HG03025 (cell line): ENCODE data around the gene SNAP91.
"Not testable (repeated sequence)": the region's sequence is repeated elsewhere in the genome, so short reads cannot be mapped to it uniquely, and the experiment has no call there.

Experiments used
- ATAC-seq: cut with Tn5 transposase; IDR thresholded peaks from one replicate; pipeline ENCODE4 v1.9.1; 2021; ENCODE audit warnings: mild to moderate bottlenecking, moderate library complexity; ENCODE audit not compliant: unreplicated experiment, low FRiP score

The SNAP91 gene

GRCh38 chr6:83636800-83637199 is 72.1 kb downstream of the SNAP91 start:
- no peak for ATAC-seq

GRCh38 chr6:83633609-83634008 is 75.3 kb downstream of the SNAP91 start:
- no peak for ATAC-seq

GRCh38 chr6:83633149-83633548 is 75.8 kb downstream of the SNAP91 start:
- ATAC-seq, result no peak

- not testable (repeated sequence) for ATAC-seq
Measured at GRCh38 chr6:83629908-83630307, 79.0 kb downstream of the SNAP91 start.

GRCh38 chr6:83615025-83615999 is 93.6 kb downstream of the SNAP91 start:
- ATAC-seq, result peak; percentile 55

- no peak for ATAC-seq
Measured at GRCh38 chr6:83613378-83613777, 95.5 kb downstream of the SNAP91 start.

GRCh38 chr6:83609248-83609647 is 99.7 kb downstream of the SNAP91 start:
- ATAC-seq, result no peak

GRCh38 chr6:83605517-83605916 is 103.4 kb downstream of the SNAP91 start:
- no peak for ATAC-seq

- no peak for ATAC-seq
Measured at GRCh38 chr6:83603551-83603950, 105.3 kb downstream of the SNAP91 start.

GRCh38 chr6:83601119-83601518 is 107.8 kb downstream of the SNAP91 start:
- ATAC-seq, result no peak

- no peak for ATAC-seq
Measured at GRCh38 chr6:83600459-83600858, 108.4 kb downstream of the SNAP91 start.

- no peak for ATAC-seq
Measured at GRCh38 chr6:83597511-83597910, 111.4 kb downstream of the SNAP91 start.

GRCh38 chr6:83597051-83597450 is 111.8 kb downstream of the SNAP91 start:
- ATAC-seq, result no peak

- ATAC-seq, result no peak
Measured at GRCh38 chr6:83594941-83595340, 114.0 kb downstream of the SNAP91 start.

- no peak for ATAC-seq
Measured at GRCh38 chr6:83593395-83593785, 115.5 kb downstream of the SNAP91 start.

GRCh38 chr6:83592770-83593394 is 116.0 kb downstream of the SNAP91 start:
- peak; percentile 96 for ATAC-seq

GRCh38 chr6:83590416-83590815 is 118.5 kb downstream of the SNAP91 start:
- no peak for ATAC-seq

GRCh38 chr6:83589076-83589475 is 119.8 kb downstream of the SNAP91 start:
- ATAC-seq, result no peak

GRCh38 chr6:83578057-83578456 is 130.8 kb downstream of the SNAP91 start:
- no peak for ATAC-seq

- no peak for ATAC-seq
Measured at GRCh38 chr6:83574783-83575182, 134.1 kb downstream of the SNAP91 start.

GRCh38 chr6:83571663-83572185 is 137.2 kb downstream of the SNAP91 start:
- ATAC-seq, result not testable (repeated sequence)
